ENCODE data around the gene EML4. TPM values are rescaled to one million over a fixed set of nuclear protein-coding genes. Genes with fewer than 3 reads are reported as not detected.

EML4 gene
- total and polyA plus RNA-seq, 2 of the 13 experiments (the other 11 are each of a cell fraction or from before 2014, with no cell fraction given): 243 to 476 TPM

GRCh38 chr2:42191285-42192009, 22.3 kb downstream of the EML4 start (continued):
- no peak for TF ChIP-seq SIN3B (IDR thresholded peaks at IDR 0.05; ENCODE audit: low read length)
- TF ChIP-seq PREB (CRISPR knock-in tag; IDR thresholded peaks at IDR 0.05): no peak
- no peak for TF ChIP-seq ZFP36 (IDR thresholded peaks at IDR 0.05; ENCODE audit: borderline replicate concordance, low read depth, low read length, partially characterized antibody)

- no peak for ATAC-seq
- Histone ChIP-seq H2AFZ (ENCODE audit: low read length) (no peak overlapping the region), H3K27ac (ENCODE audit: extremely low read length, insufficient read depth, low read length) (peak overlapping the region; percentile 98), H3K9me3 (ENCODE audit: low read length) (no peaks in the 10 kb centered on the region), H3K4me1 (ENCODE audit: insufficient read depth, low read length) (peaks cover 100% of the 10 kb centered on the region), H3K27me3 (ENCODE audit: control insufficient read depth in 1 of 2, insufficient read depth in 2 of 2, low read length in 2 of 2) (no peaks in the 10 kb centered on the region), H3K9ac (ENCODE audit: insufficient read depth, low read depth, low read length) (peak overlapping the region; percentile 66), H4K20me1 (ENCODE audit: insufficient read depth, low read length) (peaks cover 62% of the 10 kb centered on the region), H3K79me2 (ENCODE audit: insufficient read depth, low read length) (peaks cover 100% of the 10 kb centered on the region), H3K4me2 (ENCODE audit: low read depth, low read length) (peak overlapping the region; percentile 76), H3K36me3 (replicated peaks in 1 of 2; ENCODE audit: control insufficient read depth in 1 of 2, insufficient read depth in 2 of 2, low read length in 2 of 2) (peaks cover 2 to 25% of the 10 kb centered on the region in 2 experiments; a peak in 3 of 5 replicates), H3K4me3 (replicated peaks in 1 of 3; ENCODE audit: insufficient read depth in 1 of 3, low read depth in 2 of 3, low read length in 3 of 3) (peak overlapping the region in 2 of 3 experiments; percentile 9 to 43; a peak in 2 of 6 replicates)
- no TSS peak for BruUV-seq (replicated peaks)
- ChIA-PET CTCF (ENCODE audit: low intra/inter-chr PET ratio, low total read pairs) (no interaction called here), POLR2A (interaction anchor here (1.1 to 4.8 kb wide), 4 partner anchors 20 to 100 kb away, joined by 5 to 35 read pairs (median 15); no protein-coding TSS in a partner anchor)
- in situ Hi-C loops (cut with HindIII; ENCODE audit: extremely low pct_ligation_motif_present, low pct_unique_long_range_greater_than_20kb) (loop anchor here (25.0 kb wide), 1 partner anchor 330 kb away; no protein-coding TSS in a partner anchor), intact Hi-C loops (cut with micrococcal nuclease; ENCODE audit: unreplicated experiment) (no loop called here)
- no peak for FAIRE-seq
- WGBS (ENCODE audit: low lambda C conversion rate): 51% methylated on average over 5 of the region's 5 CpGs
- DNase-seq (ENCODE audit: low spot score): no peak
- TF ChIP-seq SRF (IDR thresholded peaks at IDR 0.05; ENCODE audit: low read depth, low read length): no peak
- TF ChIP-seq ZNF883 (CRISPR knock-in tag; IDR thresholded peaks at IDR 0.05; ENCODE audit: not compliant biosample characterization): no peak
- peak; percentile 44; the same call in 1 of the 2 replicates for TF ChIP-seq RBFOX2 (IDR thresholded peaks at IDR 0.05; ENCODE audit: low read depth, low read length)
- no peak for TF ChIP-seq TCF12 (IDR thresholded peaks at IDR 0.05)
- TF ChIP-seq TCF12 (CRISPR knock-in tag; IDR thresholded peaks at IDR 0.05): no peak
- TF ChIP-seq AKAP8 (CRISPR knock-in tag; IDR thresholded peaks at IDR 0.05): 0 out of 2 replicates have a peak, but pooled peaks have one; percentile 13
- no peak for TF ChIP-seq NFYC (CRISPR knock-in tag; IDR thresholded peaks at IDR 0.05)
- TF ChIP-seq POLR2G (IDR thresholded peaks at IDR 0.05; ENCODE audit: low read depth, low read length): peak; percentile 26; the same call in 1 of the 2 replicates
- peak; percentile 6; the same call in 1 of the 2 replicates for TF ChIP-seq ZNF362 (CRISPR knock-in tag; IDR thresholded peaks at IDR 0.05; ENCODE audit: borderline replicate concordance)
- no peak for TF ChIP-seq GPN1 (CRISPR knock-in tag; IDR thresholded peaks at IDR 0.05; ENCODE audit: borderline replicate concordance)
- 0 out of 2 replicates have a peak, but pooled peaks have one; percentile 30 for TF ChIP-seq POLR2AphosphoS5 (IDR thresholded peaks at IDR 0.05; ENCODE audit: low read depth, low read length)
- TF ChIP-seq, protein P1, sequence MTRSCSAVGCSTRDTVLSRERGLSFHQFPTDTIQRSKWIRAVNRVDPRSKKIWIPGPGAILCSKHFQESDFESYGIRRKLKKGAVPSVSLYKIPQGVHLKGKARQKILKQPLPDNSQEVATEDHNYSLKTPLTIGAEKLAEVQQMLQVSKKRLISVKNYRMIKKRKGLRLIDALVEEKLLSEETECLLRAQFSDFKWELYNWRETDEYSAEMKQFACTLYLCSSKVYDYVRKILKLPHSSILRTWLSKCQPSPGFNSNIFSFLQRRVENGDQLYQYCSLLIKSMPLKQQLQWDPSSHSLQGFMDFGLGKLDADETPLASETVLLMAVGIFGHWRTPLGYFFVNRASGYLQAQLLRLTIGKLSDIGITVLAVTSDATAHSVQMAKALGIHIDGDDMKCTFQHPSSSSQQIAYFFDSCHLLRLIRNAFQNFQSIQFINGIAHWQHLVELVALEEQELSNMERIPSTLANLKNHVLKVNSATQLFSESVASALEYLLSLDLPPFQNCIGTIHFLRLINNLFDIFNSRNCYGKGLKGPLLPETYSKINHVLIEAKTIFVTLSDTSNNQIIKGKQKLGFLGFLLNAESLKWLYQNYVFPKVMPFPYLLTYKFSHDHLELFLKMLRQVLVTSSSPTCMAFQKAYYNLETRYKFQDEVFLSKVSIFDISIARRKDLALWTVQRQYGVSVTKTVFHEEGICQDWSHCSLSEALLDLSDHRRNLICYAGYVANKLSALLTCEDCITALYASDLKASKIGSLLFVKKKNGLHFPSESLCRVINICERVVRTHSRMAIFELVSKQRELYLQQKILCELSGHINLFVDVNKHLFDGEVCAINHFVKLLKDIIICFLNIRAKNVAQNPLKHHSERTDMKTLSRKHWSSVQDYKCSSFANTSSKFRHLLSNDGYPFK (CRISPR knock-in tag; IDR thresholded peaks at IDR 0.05; ENCODE audit: borderline replicate concordance): no peak
- TF ChIP-seq AGO2 (optimal IDR thresholded peaks at IDR 0.05; ENCODE audit: low read depth, low read length): peak; percentile 65
Measured at GRCh38 chr2:42192010-42192373, 22.8 kb downstream of the EML4 start.

Measured in HepG2 (cell line).